ENCODE results near the gene GPX4. TPM values are rescaled to one million over a fixed set of nuclear protein-coding genes. Genes with fewer than 3 reads are reported as not detected.

GPX4 gene
- total and polyA plus RNA-seq, 10 of the 15 experiments (the other 5 are each of a cell fraction or from before 2014, with no cell fraction given) = 33.3 to 749 (median 297) TPM

DNA sequence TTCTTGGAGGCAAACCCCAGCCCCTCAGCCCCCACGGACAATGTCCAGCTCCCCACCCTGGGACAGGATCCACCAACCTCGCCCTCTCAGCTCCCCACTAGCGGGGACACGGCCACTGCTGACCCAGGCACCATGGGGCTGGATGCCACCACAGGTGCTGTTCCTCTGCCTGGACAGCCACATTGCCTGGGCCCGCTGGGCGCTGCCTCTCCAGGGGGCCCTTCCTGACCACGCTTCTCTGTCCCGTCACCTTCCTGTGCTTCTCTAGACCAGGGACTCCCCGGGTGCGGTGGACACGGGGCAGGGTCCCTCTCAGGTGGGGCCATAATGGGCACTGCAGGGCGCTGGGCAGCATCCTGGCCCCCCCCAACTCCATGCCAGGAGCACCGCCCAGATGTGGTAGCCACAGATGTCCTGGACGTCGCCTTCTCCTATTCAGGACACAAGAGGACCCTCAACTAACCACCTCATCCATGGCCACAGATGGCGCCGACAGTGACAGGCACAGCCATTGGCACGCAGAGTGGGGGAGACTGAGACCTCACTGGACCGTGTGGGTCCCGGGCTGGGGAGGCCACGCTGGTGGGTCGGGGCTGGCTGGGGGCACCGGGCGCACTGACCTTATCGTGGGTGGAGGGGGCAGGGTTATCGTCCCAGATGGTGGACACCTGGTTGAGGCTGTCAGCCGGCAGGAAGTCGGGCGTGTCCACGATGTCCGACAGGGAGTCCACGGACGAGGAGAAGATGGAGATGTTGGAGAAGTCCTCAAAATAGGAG lies 23.4 kb downstream of the GPX4 start:
- Histone ChIP-seq H3K27ac (ENCODE audit: control insufficient read depth, insufficient read depth) (no peak overlapping the region), H4K20me1 (ENCODE audit: control insufficient read depth, insufficient read depth) (no peaks in the 10 kb centered on the region; the same call in 1 of the 2 replicates), H3K9ac (ENCODE audit: control insufficient read depth, insufficient read depth, low read length) (no peak overlapping the region), H2AFZ (ENCODE audit: control insufficient read depth, low read depth, low read length) (no peak overlapping the region), H3K79me2 (ENCODE audit: control insufficient read depth, insufficient read depth, low read length) (peaks cover 30% of the 10 kb centered on the region), H3K4me2 (ENCODE audit: control insufficient read depth, insufficient read depth) (no peak overlapping the region), H3K4me1 (ENCODE audit: control insufficient read depth, insufficient read depth, low read length) (peaks cover 12% of the 10 kb centered on the region), H3K27me3 (replicated peaks in 1 of 2; ENCODE audit: control insufficient read depth in 2 of 2, insufficient read depth in 2 of 2, low read length in 1 of 2) (no peaks in the 10 kb centered on the region), H3K4me3 (no peak overlapping the region), H3K36me3 (ENCODE audit: control insufficient read depth in 2 of 2, insufficient read depth in 2 of 2, low read length in 1 of 2) (peaks cover 3 to 33% of the 10 kb centered on the region in 2 experiments), H3K9me3 (replicated peaks; ENCODE audit: control insufficient read depth, insufficient read depth, low read length) (no peaks in the 10 kb centered on the region)
- intact Hi-C loops (cut with micrococcal nuclease; ENCODE audit: unreplicated experiment) = no loop called here
- POLR2A ChIA-PET = no interaction called here
- RAD21 ChIA-PET (ENCODE audit: unreplicated experiment) = no interaction called here
- no TSS peak for BruUV-seq (replicated peaks)
- in situ Hi-C loops (cut with MboI) = no loop called here
- WGBS (ENCODE audit: insufficient coverage, insufficient replicate concordance, low lambda C conversion rate, missing lambda C conversion rate) = 90% methylated on average over 27 of the region's 33 CpGs
- CTCF ChIA-PET = no interaction called here
- no peak for FAIRE-seq
- SMC1A ChIA-PET (ENCODE audit: uncharacterized antibody, unreplicated experiment) = no interaction called here
- no peak for ATAC-seq
- no peak for DNase-seq (ENCODE audit: low read depth, low spot score)
- TF ChIP-seq, protein P1, sequence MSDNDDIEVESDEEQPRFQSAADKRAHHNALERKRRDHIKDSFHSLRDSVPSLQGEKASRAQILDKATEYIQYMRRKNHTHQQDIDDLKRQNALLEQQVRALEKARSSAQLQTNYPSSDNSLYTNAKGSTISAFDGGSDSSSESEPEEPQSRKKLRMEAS (IDR thresholded peaks at IDR 0.05; ENCODE audit: low read depth, low read length) = no peak
- TF ChIP-seq ASH2L (IDR thresholded peaks at IDR 0.05; ENCODE audit: borderline replicate concordance, low read depth) (no peak), ATF7 (IDR thresholded peaks at IDR 0.05; ENCODE audit: low read depth) (no peak), JUND (IDR thresholded peaks at IDR 0.05; ENCODE audit: low read depth, low read length) (no peak), PAX5 (IDR thresholded peaks at IDR 0.05; ENCODE audit: borderline replicate concordance, low read depth, low read length) (no peak), FOXM1 (IDR thresholded peaks at IDR 0.05; ENCODE audit: low read depth, low read length) (no peak), BCLAF1 (IDR thresholded peaks at IDR 0.05) (no peak), TBL1XR1 (IDR thresholded peaks at IDR 0.05; ENCODE audit: low read depth, low read length) (no peak)
- TF ChIP-seq, protein P2, sequence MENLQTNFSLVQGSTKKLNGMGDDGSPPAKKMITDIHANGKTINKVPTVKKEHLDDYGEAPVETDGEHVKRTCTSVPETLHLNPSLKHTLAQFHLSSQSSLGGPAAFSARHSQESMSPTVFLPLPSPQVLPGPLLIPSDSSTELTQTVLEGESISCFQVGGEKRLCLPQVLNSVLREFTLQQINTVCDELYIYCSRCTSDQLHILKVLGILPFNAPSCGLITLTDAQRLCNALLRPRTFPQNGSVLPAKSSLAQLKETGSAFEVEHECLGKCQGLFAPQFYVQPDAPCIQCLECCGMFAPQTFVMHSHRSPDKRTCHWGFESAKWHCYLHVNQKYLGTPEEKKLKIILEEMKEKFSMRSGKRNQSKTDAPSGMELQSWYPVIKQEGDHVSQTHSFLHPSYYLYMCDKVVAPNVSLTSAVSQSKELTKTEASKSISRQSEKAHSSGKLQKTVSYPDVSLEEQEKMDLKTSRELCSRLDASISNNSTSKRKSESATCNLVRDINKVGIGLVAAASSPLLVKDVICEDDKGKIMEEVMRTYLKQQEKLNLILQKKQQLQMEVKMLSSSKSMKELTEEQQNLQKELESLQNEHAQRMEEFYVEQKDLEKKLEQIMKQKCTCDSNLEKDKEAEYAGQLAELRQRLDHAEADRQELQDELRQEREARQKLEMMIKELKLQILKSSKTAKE (IDR thresholded peaks at IDR 0.05; ENCODE audit: low read depth, poor library complexity, severe bottlenecking) = no peak
- TF ChIP-seq, protein P3, sequence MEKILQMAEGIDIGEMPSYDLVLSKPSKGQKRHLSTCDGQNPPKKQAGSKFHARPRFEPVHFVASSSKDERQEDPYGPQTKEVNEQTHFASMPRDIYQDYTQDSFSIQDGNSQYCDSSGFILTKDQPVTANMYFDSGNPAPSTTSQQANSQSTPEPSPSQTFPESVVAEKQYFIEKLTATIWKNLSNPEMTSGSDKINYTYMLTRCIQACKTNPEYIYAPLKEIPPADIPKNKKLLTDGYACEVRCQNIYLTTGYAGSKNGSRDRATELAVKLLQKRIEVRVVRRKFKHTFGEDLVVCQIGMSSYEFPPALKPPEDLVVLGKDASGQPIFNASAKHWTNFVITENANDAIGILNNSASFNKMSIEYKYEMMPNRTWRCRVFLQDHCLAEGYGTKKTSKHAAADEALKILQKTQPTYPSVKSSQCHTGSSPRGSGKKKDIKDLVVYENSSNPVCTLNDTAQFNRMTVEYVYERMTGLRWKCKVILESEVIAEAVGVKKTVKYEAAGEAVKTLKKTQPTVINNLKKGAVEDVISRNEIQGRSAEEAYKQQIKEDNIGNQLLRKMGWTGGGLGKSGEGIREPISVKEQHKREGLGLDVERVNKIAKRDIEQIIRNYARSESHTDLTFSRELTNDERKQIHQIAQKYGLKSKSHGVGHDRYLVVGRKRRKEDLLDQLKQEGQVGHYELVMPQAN (conservative IDR thresholded peaks at IDR 0.05) = no peak
- TF ChIP-seq, protein P4, sequence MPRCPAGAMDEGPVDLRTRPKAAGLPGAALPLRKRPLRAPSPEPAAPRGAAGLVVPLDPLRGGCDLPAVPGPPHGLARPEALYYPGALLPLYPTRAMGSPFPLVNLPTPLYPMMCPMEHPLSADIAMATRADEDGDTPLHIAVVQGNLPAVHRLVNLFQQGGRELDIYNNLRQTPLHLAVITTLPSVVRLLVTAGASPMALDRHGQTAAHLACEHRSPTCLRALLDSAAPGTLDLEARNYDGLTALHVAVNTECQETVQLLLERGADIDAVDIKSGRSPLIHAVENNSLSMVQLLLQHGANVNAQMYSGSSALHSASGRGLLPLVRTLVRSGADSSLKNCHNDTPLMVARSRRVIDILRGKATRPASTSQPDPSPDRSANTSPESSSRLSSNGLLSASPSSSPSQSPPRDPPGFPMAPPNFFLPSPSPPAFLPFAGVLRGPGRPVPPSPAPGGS (IDR thresholded peaks at IDR 0.05; ENCODE audit: borderline replicate concordance, insufficient read depth, low read depth, low read length, poor library complexity, severe bottlenecking) = no peak
- TF ChIP-seq, protein P5, sequence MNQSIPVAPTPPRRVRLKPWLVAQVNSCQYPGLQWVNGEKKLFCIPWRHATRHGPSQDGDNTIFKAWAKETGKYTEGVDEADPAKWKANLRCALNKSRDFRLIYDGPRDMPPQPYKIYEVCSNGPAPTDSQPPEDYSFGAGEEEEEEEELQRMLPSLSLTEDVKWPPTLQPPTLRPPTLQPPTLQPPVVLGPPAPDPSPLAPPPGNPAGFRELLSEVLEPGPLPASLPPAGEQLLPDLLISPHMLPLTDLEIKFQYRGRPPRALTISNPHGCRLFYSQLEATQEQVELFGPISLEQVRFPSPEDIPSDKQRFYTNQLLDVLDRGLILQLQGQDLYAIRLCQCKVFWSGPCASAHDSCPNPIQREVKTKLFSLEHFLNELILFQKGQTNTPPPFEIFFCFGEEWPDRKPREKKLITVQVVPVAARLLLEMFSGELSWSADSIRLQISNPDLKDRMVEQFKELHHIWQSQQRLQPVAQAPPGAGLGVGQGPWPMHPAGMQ (IDR thresholded peaks at IDR 0.05; ENCODE audit: borderline replicate concordance) = no peak
